OCI-LY3 (cell line): ENCODE measurements around the gene WASF2.

ENCODE experiments used
- EZH2phosphoT487 ChIP-seq: fragments of 200-600 bp; shearing (Covaris generic); IDR thresholded peaks from 2 replicates; pipeline ENCODE4 v1.6.1; 2018; ENCODE audit warnings: antibody characterized with exemption, mixed run types, low read depth
- TF ChIP-seq, protein P1 (sequence below): fragments of 200-600, 300-600 bp; sonication (generic); IDR thresholded peaks from 2 replicates; pipeline ENCODE4 v1.5.1; 2014; ENCODE audit warnings: antibody characterized with exemption, low read length, low read depth

- TF ChIP-seq, protein P1, sequence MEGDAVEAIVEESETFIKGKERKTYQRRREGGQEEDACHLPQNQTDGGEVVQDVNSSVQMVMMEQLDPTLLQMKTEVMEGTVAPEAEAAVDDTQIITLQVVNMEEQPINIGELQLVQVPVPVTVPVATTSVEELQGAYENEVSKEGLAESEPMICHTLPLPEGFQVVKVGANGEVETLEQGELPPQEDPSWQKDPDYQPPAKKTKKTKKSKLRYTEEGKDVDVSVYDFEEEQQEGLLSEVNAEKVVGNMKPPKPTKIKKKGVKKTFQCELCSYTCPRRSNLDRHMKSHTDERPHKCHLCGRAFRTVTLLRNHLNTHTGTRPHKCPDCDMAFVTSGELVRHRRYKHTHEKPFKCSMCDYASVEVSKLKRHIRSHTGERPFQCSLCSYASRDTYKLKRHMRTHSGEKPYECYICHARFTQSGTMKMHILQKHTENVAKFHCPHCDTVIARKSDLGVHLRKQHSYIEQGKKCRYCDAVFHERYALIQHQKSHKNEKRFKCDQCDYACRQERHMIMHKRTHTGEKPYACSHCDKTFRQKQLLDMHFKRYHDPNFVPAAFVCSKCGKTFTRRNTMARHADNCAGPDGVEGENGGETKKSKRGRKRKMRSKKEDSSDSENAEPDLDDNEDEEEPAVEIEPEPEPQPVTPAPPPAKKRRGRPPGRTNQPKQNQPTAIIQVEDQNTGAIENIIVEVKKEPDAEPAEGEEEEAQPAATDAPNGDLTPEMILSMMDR: peak; percentile 69
- no peak for TF ChIP-seq EZH2phosphoT487
Observed at GRCh38 chr1:27416387-27417111, 73.4 kb downstream of the WASF2 start.
